HG03025 (cell line): Measurements from ENCODE around the gene DENND11.

ENCODE experiments used
- ATAC-seq: cut with Tn5 transposase; IDR thresholded peaks from one replicate; pipeline ENCODE4 v1.9.1; 2021; ENCODE audit warnings: mild to moderate bottlenecking, moderate library complexity; ENCODE audit not compliant: unreplicated experiment, low FRiP score

The DENND11 gene

GRCh38 chr7:141702047-141702567 is at the start of gene DENND11:
DENND11 (minus strand) TSS chr7:141702166; CDS start chr7:141702153, 13 bp downstream.
- peak; percentile 80 for ATAC-seq

DNA sequence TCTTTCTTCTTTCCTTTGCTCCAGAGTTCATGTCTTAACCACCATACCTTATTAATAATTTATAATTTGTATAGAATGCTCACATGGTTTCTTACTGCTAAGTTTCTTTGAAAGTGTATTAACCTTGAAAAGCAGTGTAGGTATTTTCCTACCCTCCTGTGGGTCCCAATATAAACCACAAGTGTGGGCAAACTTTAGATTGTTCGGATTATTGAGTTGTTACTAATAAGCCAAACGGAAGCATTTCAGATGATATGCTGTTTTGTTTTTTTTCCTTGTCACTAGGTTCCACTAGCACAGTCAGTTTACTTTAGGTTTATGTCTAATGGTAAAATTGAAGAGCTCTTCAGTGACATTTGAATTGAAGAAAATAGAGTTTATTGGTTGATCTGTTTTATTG is 46.4 kb upstream of the DENND11 start:
- ATAC-seq: no peak

DNA sequence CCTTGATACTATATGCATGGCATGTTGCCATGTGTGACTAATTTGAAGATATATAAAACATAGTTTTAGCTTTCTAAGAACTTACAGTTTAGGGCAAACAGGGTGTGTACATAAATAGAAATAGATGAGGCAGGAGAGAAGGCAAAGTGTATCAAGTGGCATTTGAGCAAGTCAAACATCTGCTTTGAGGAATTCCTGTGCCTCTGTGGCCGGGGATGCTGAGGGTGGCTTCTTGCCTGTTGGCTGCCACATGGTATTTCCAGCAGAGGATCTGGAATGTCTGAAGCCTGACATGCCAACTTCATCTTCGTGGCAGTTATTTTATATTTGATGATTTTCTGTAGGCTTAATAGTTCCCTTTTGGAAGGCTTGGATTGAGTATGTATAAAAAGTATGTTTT is 42.2 kb upstream of the DENND11 start:
- ATAC-seq: no peak

DNA sequence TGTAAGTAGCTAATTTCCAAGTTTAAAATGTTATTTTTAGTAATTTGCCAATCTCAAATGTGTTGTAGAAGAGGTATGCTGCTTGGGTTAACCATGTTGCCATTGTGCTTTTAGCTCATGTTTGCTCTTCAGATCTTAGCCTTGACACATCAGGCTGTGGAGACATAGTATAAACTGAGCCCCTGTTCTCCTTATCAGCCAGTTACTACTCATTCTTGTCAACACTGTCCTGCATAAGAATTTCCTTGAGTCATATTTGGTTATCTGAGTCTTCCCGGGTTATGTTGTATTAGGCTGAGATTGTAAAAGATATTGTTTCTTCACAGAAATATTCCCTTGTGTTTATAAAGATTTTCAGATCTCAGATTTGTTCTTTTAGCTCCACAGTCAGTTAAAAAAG is 40.3 kb upstream of the DENND11 start:
- ATAC-seq: no peak

GRCh38 chr7:141739250-141739649 is 37.3 kb upstream of the DENND11 start:
- no peak for ATAC-seq

- no peak for ATAC-seq
Observed at GRCh38 chr7:141738592-141739013, 36.6 kb upstream of the DENND11 start.

- ATAC-seq: peak; percentile 93
Observed at GRCh38 chr7:141737836-141738591, 36.0 kb upstream of the DENND11 start, which contains the start of gene SSBP1. SSBP1 (plus strand) TSS chr7:141738358; CDS start chr7:141739167, 809 bp downstream.

- no peak for ATAC-seq
Observed at GRCh38 chr7:141737118-141737835, 35.3 kb upstream of the DENND11 start.

- ATAC-seq: no peak
Observed at GRCh38 chr7:141731476-141732149, 29.6 kb upstream of the DENND11 start.

GRCh38 chr7:141729020-141729419 is 27.1 kb upstream of the DENND11 start:
- no peak for ATAC-seq

DNA sequence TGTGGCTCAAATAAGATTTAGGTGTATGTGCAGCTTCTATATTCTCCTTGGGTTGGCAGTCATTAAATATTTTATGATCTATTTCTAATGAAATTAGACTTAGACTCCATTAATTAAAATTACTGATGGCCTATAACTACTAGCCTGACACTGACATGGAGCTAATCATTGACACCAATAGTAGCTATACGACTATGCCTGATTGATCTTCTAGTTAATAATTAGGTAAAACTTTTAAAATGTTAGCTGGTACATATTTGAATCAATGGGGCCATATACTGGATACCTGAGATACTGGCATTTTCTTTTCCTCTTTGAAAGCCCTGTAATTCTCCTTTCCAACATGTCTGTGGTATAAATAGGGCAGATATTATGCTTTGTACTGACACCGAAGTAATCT is 20.6 kb upstream of the DENND11 start:
- no peak for ATAC-seq

- ATAC-seq: no peak
Observed at GRCh38 chr7:141717450-141717849, 15.5 kb upstream of the DENND11 start.

DNA sequence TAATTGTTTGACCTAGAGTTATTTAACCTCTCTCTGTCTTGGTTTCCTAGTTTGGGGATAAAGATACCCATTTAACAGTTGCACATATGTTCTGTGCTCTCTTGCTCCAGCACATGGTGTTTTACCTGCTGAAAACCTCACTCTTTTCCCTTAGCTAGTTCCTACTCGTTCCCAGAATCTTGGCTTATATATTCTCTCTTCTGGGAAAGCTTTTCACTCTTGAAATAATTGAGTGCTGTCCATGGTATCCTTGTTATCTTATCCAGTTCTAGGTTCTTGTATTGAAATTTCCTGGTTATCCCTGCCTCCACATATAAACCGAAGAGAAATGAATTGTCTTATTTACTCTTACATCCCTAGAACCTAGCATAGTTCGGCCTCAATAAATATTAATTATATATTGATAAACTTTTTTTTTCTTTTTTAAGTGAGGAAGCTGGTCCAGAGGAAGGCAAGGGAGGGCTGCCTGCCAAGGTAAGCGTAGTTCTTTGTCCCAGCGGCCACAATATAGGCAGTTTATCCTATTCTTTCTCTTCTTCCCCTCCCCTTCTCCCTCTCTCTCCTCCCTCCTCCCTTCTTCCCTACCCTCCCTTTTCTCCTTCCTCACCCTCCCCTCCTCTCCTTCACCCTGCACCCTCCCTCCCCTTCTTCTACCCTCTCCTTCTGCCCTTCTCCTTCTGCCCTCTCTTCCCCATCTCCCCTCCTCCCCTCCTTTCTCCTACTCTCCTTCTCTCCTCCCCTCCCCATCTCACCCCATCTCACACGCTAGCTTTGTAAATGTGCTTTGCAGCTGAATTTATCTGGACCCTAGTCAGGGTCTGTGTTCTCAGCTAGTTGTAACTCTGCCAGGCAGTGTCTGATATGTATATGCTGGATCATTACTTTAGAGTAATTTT is 14.1 kb upstream of the DENND11 start:
- no peak for ATAC-seq

DNA sequence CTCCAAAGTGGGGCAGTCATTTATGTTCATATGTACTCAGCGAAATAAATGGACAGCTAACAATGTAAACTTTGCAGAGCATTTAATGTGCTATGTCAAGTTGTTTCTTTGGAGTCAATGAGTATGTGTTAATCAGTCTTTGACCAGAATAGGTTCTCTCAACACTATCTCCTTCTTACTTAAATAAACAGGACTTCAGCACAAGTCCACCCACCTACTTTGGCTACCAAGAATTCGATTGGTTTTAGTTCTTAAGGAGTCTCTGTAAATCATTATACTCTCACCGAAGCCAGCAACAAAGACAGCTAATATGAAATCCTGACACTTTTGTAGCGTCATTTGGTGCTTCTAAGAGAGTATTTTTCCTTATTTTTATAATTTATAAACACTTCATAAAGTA is 13.1 kb upstream of the DENND11 start:
- ATAC-seq: no peak

GRCh38 chr7:141714571-141714970 is 12.6 kb upstream of the DENND11 start:
- no peak for ATAC-seq

DNA sequence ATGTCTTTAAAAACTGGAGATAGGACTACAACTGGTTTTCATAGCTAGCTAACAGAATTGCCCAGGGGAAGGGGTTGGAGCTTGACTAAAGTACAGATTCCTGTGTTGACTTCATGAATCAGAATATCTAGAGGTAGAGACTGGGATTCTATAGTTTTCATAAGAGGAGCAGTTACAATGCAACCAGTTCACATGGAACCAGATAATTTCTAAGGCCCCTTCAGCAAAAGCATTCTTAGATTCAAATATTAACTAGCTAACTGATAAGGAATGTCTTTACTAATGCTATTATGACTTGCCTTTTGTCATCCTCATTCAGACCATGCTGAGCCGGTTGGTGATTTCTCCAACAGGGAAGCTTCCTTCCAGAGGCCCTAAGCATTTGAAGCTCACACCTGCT is 11.9 kb upstream of the DENND11 start:
- no peak for ATAC-seq

GRCh38 chr7:141712603-141713255 is 10.8 kb upstream of the DENND11 start:
- ATAC-seq: no peak

- ATAC-seq: no peak
Observed at GRCh38 chr7:141710301-141710700, 8.3 kb upstream of the DENND11 start.

GRCh38 chr7:141709749-141710148 is 7.8 kb upstream of the DENND11 start:
- ATAC-seq: no peak

DNA sequence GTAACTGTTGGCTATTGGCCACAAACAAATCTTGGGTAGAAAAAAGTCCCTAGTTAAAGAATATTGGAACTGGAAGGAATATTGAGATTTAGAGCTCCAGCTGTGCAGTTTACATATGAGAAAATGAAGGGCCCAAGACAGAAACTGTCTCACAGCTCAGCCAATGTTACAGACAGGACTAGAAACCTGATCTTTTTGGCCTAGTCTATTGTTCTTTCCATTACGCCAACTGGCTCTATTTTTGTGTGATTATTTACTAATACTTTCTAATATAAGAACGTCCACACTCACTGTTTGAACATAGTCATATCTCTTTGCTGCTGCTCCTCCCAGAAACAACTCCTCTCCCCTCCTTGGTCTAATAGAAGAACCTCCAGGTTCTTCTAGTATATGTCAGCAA is 7.4 kb upstream of the DENND11 start:
- no peak for ATAC-seq
